Nephron progenitor cell (in vitro differentiated cells): ENCODE measurements around the gene CCDC192.

ENCODE experiments used
- DNase-seq: peaks from one replicate; pipeline ENCODE4 v3.0.0; 2021
- H3K27ac Mint-ChIP-seq: 2 replicates; pipeline ENCODE4 v1.8.0; 2021; ENCODE audit warnings: mild to moderate bottlenecking, moderate library complexity, mixed read lengths
- H3K27me3 Mint-ChIP-seq: 2 replicates; pipeline ENCODE4 v1.8.0; 2021; ENCODE audit warnings: mild to moderate bottlenecking, low read depth, mixed read lengths; ENCODE audit not compliant: poor library complexity
- H3K36me3 Mint-ChIP-seq: 2 replicates; pipeline ENCODE4 v1.8.0; 2021; ENCODE audit warnings: low read depth, mixed read lengths
- H3K4me1 Mint-ChIP-seq: 2 replicates; pipeline ENCODE4 v1.8.0; 2021; ENCODE audit warnings: mixed read lengths
- H3K4me3 Mint-ChIP-seq: 2 replicates; pipeline ENCODE4 v1.8.0; 2021; ENCODE audit warnings: mild to moderate bottlenecking, moderate library complexity, mixed read lengths
- H3K9me3 Mint-ChIP-seq: 2 replicates; pipeline ENCODE4 v1.8.0; 2021; ENCODE audit warnings: mild to moderate bottlenecking, moderate library complexity, mixed read lengths
- TF ChIP-seq, protein P1 (sequence below): fragments of 200-600 bp; sonication (generic); IDR thresholded peaks from 2 replicates; pipeline ENCODE4 v1.5.0; 2021; ENCODE audit warnings: antibody characterized with exemption

The CCDC192 gene

GRCh38 chr5:127906562-127907204, 203.5 kb downstream of the CCDC192 start:
- H3K9me3 Mint-ChIP-seq = no peaks in the 10 kb centered on the region
- TF ChIP-seq, protein P1, sequence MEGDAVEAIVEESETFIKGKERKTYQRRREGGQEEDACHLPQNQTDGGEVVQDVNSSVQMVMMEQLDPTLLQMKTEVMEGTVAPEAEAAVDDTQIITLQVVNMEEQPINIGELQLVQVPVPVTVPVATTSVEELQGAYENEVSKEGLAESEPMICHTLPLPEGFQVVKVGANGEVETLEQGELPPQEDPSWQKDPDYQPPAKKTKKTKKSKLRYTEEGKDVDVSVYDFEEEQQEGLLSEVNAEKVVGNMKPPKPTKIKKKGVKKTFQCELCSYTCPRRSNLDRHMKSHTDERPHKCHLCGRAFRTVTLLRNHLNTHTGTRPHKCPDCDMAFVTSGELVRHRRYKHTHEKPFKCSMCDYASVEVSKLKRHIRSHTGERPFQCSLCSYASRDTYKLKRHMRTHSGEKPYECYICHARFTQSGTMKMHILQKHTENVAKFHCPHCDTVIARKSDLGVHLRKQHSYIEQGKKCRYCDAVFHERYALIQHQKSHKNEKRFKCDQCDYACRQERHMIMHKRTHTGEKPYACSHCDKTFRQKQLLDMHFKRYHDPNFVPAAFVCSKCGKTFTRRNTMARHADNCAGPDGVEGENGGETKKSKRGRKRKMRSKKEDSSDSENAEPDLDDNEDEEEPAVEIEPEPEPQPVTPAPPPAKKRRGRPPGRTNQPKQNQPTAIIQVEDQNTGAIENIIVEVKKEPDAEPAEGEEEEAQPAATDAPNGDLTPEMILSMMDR = no peak
- H3K27me3 Mint-ChIP-seq = no peaks in the 10 kb centered on the region
- no peak overlapping the region for H3K27ac Mint-ChIP-seq
- DNase-seq = no peak
- H3K4me3 Mint-ChIP-seq = no peak overlapping the region
- H3K4me1 Mint-ChIP-seq = no peaks in the 10 kb centered on the region
- no peaks in the 10 kb centered on the region for H3K36me3 Mint-ChIP-seq

DNA sequence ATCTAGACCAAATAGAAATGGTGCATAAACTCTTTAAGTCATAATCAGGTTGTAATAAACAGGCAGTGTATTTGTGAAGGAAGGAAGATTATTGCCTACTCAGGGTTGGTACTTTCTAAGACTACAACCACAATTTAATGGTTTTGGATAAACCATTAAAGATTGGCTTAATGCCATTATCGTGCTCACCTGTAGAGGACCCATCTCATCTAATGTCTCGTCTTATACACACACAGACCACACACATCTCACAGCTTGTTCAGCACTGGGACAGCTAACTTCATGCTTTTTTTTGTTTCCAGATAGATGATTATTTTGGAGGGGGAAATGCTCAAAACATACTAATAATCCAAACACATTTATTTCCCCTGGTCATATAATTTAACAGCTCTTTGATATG, 204.7 kb downstream of the CCDC192 start:
- no peak overlapping the region for H3K27ac Mint-ChIP-seq
- DNase-seq = no peak
- no peak overlapping the region for H3K4me3 Mint-ChIP-seq
- H3K27me3 Mint-ChIP-seq = peaks cover 3% of the 10 kb centered on the region
- no peaks in the 10 kb centered on the region for H3K36me3 Mint-ChIP-seq
- H3K9me3 Mint-ChIP-seq = no peaks in the 10 kb centered on the region
- H3K4me1 Mint-ChIP-seq = no peaks in the 10 kb centered on the region
- TF ChIP-seq, protein P1 = no peak

DNA sequence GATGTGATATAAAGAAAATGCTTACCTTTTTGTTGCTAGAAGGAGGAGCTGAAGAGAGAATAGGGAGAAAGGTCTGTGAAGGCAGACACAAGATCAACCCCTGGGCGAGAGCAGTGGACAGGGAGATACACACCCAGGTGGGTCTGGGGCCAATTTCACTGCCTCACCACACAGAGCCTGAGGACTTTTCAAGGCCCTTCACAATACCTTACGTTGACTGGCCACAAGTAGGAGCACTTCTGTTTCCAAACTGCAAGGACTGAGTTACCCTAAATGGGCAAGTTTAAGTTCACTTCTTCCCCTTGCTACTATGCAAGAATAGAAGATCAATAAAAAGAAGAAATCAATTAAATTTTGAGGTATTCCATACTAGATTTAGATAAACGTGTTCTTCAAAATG, 205.9 kb downstream of the CCDC192 start:
- Mint-ChIP-seq H3K27me3 (peaks cover 3% of the 10 kb centered on the region), H3K27ac (no peak overlapping the region), H3K4me3 (no peak overlapping the region), H3K4me1 (no peaks in the 10 kb centered on the region), H3K36me3 (no peaks in the 10 kb centered on the region), H3K9me3 (no peaks in the 10 kb centered on the region)
- TF ChIP-seq, protein P1 = peak; percentile 61
- DNase-seq = peak; percentile 9

DNA sequence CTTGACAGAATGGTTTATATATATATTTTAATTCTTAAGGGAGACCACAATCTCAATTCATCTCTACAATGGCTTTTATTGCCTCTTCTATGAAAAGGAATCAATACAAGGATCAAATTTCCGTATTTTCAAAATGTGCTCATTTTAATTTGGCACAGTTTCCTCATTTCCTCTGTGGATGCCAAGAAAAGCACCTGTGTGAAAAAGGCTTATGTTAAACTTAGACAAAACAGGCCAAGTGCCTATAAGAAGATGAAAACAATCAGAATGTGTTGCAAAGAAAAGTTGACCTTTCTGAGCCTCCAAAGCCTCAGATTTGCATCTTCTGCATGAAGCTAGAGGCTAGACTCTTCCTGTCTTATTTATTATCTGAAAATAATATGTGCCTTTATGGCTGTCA, 206.6 kb downstream of the CCDC192 start:
- no peak overlapping the region for H3K4me3 Mint-ChIP-seq
- no peak overlapping the region for H3K27ac Mint-ChIP-seq
- H3K4me1 Mint-ChIP-seq = no peaks in the 10 kb centered on the region
- DNase-seq = no peak
- TF ChIP-seq, protein P1 = no peak
- peaks cover 3% of the 10 kb centered on the region for H3K27me3 Mint-ChIP-seq
- H3K9me3 Mint-ChIP-seq = no peaks in the 10 kb centered on the region
- no peaks in the 10 kb centered on the region for H3K36me3 Mint-ChIP-seq

GRCh38 chr5:127910307-127910956, 207.2 kb downstream of the CCDC192 start:
- Mint-ChIP-seq H3K4me3 (no peak overlapping the region), H3K4me1 (no peaks in the 10 kb centered on the region), H3K36me3 (no peaks in the 10 kb centered on the region), H3K9me3 (no peaks in the 10 kb centered on the region), H3K27me3 (peaks cover 3% of the 10 kb centered on the region), H3K27ac (no peak overlapping the region)
- TF ChIP-seq, protein P1 = no peak
- DNase-seq = no peak

DNA sequence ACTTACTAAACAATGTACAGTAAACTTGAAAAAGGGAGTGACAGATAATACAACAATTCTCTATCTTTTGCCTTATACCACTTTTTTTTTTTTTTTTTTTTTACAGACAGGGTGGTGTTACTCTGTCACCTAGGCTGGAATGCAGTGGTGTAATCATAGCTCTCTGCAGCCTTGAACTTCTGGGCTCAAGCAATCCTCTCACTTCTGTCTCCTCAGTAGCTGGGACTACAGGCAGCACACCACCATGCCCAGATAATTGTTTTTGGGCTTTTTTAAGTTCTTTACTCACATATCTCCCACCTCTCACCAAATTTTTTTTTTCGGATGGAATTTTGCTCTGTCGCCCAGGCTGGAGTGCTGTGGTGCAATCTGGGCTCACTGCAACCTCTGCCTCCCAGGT, 208.4 kb downstream of the CCDC192 start:
- H3K9me3 Mint-ChIP-seq = no peaks in the 10 kb centered on the region
- peaks cover 3% of the 10 kb centered on the region for H3K27me3 Mint-ChIP-seq
- no peaks in the 10 kb centered on the region for H3K36me3 Mint-ChIP-seq
- H3K4me1 Mint-ChIP-seq = no peaks in the 10 kb centered on the region
- no peak for DNase-seq
- H3K27ac Mint-ChIP-seq = no peak overlapping the region
- TF ChIP-seq, protein P1 = no peak
- no peak overlapping the region for H3K4me3 Mint-ChIP-seq
